ENCODE measurements around the gene C19orf25.
"Not testable (repeated sequence)": the region's sequence is repeated elsewhere in the genome, so short reads cannot be mapped to it uniquely, and the experiment has no call there.

C19orf25 gene

DNA sequence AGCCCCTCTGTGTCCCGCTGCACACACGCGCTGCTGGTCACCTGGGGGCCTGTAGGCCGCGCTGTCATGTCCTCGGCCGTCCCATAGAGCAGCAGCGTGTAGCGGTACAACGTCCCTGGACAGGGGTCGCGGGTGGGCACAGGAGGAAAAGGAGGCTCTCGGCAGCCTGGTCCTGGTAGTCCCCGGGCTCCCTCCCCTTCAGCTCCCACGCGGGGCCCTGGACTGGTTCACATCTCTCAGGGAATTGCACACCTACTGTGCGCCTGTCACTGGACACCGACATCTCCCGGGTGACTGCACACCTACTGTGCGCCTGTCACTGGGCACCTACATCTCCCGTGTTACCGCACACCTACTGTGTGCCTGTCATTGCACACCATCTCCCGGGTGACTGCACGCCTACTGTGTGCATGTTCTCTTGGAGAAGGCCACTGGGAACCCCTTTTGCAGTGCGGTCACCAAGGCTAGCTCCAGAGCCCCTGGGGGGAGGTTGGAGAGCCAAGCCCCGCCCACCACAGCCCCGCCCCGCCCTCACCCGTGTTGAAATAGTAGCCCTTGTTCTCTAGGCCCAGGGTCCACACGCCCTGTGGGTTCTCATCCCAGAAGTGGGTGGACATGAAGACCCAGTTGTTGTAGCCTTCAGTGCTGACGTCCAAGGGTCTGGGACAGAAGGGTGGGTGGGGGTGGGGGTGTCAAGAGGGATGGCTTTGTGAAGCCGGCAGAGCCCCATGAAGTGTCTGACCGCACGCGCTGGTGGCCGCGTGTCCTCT, 3.5 kb upstream of the C19orf25 start:
- no peak for ATAC-seq (ENCODE audit: insufficient read depth, low read depth)
- TF ChIP-seq, protein P1, sequence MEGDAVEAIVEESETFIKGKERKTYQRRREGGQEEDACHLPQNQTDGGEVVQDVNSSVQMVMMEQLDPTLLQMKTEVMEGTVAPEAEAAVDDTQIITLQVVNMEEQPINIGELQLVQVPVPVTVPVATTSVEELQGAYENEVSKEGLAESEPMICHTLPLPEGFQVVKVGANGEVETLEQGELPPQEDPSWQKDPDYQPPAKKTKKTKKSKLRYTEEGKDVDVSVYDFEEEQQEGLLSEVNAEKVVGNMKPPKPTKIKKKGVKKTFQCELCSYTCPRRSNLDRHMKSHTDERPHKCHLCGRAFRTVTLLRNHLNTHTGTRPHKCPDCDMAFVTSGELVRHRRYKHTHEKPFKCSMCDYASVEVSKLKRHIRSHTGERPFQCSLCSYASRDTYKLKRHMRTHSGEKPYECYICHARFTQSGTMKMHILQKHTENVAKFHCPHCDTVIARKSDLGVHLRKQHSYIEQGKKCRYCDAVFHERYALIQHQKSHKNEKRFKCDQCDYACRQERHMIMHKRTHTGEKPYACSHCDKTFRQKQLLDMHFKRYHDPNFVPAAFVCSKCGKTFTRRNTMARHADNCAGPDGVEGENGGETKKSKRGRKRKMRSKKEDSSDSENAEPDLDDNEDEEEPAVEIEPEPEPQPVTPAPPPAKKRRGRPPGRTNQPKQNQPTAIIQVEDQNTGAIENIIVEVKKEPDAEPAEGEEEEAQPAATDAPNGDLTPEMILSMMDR (IDR thresholded peaks at IDR 0.05; ENCODE audit: borderline replicate concordance, extremely low read depth, low read length, poor library complexity, severe bottlenecking) = no peak
- TF ChIP-seq EZH2 (IDR thresholded peaks at IDR 0.05; ENCODE audit: borderline replicate concordance, low read depth, low read length, severe bottlenecking) = no peak
- H3K9me3 ChIP-seq (ENCODE audit: insufficient read depth, low read length, severe bottlenecking) = no peaks in the 10 kb centered on the region

DNA sequence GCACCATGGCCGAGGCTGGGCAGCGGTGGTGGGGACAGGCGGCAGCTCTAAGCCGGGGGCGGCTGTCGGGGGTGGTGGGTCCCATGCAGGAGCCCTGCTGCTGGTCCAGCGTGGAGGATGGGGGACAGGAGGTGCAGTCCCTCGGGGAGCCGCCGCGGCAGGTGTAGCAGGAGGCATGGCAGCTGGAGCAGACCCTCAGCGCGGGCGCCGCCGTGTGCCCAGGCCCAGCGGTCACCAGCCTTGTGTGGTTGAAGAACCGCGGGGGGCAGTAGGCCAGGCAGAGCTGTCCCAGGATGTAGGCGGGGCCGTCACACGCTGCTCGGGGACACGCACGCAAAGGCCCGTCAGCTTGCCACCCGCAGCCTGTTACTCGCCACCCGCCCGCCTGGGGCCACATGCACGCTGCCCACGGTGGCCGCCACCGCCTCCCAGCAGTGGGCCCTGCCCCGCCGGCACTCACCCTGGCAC, 2.9 kb upstream of the C19orf25 start:
- Histone ChIP-seq H4K20me1 (ENCODE audit: insufficient read depth, low read length) (peaks cover 13% of the 10 kb centered on the region), H3K27ac (ENCODE audit: low read length) (no peak overlapping the region), H3K9me3 (ENCODE audit: insufficient read depth, low read length, severe bottlenecking) (no peaks in the 10 kb centered on the region), H2AFZ (ENCODE audit: low read depth, low read length) (no peak overlapping the region), H3K27me3 (ENCODE audit: insufficient read depth, low read length, poor library complexity) (no peaks in the 10 kb centered on the region), H3K79me2 (ENCODE audit: insufficient read depth, low read length) (peaks cover 21% of the 10 kb centered on the region), H3K4me1 (ENCODE audit: insufficient read depth, low read length) (peaks cover 23% of the 10 kb centered on the region), H3K36me3 (ENCODE audit: insufficient read depth, low read length) (peaks cover 4% of the 10 kb centered on the region), H3K9ac (ENCODE audit: low read depth, low read length) (no peak overlapping the region), H3K4me3 (ENCODE audit: low read depth in 1 of 2, low read length in 2 of 2) (no peak overlapping the region), H3K4me2 (ENCODE audit: insufficient read depth, low read length) (no peak overlapping the region)
- DNase-seq (no peak), ATAC-seq (ENCODE audit: insufficient read depth, low read depth) (no peak)
- TF ChIP-seq, protein P1 (IDR thresholded peaks at IDR 0.05; ENCODE audit: borderline replicate concordance, extremely low read depth, low read length, poor library complexity, severe bottlenecking) = no peak
- no peak for TF ChIP-seq EZH2 (IDR thresholded peaks at IDR 0.05; ENCODE audit: borderline replicate concordance, low read depth, low read length, severe bottlenecking)

More for the DNA sequence above, 3.5 kb upstream of the C19orf25 start:
- Histone ChIP-seq H3K79me2 (ENCODE audit: insufficient read depth, low read length) (peaks cover 15% of the 10 kb centered on the region), H4K20me1 (ENCODE audit: insufficient read depth, low read length) (peaks cover 8% of the 10 kb centered on the region), H3K36me3 (ENCODE audit: insufficient read depth, low read length) (peaks cover under 1% of the 10 kb centered on the region; the same call in 1 of the 2 replicates), H3K9ac (ENCODE audit: low read depth, low read length) (no peak overlapping the region), H2AFZ (ENCODE audit: low read depth, low read length) (no peak overlapping the region), H3K4me3 (ENCODE audit: low read depth in 1 of 2, low read length in 2 of 2) (no peak overlapping the region), H3K4me1 (ENCODE audit: insufficient read depth, low read length) (peaks cover 17% of the 10 kb centered on the region), H3K27me3 (ENCODE audit: insufficient read depth, low read length, poor library complexity) (no peaks in the 10 kb centered on the region), H3K27ac (ENCODE audit: low read length) (no peak overlapping the region), H3K4me2 (ENCODE audit: insufficient read depth, low read length) (no peak overlapping the region)
- DNase-seq = no peak

DNA sequence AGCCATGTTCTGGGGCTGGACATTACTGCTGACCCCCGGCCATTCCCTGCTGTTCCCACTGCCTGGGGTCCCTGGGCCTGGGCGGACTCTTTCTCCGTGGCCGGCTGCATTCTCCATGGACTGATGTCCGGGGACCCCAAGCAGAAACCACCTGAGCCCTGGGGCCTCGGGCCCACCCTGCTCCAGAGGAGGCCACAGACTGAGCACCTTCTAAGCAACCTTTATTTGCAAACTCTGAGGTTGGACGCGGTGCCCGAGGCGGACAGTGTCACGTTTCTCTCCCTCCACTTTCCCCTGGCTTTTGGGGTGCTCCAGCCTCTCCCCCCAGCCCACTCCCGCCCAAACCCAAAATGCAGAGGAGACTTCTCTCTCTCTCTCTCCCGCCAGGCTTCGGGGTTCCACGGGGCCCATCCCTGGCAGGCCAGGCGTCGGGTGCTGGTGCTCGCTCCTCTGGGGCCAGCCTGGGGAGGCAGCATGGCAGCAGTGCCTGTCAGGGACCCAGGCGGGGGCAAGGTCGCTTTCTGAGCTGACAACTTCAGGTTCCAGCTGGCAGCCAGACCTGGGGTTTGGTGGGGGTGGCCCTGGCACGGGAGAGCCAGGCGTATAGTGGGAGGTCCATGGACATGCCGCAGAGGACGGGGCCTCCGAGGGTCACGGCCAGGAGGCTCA, 2.3 kb upstream of the C19orf25 start:
- Histone ChIP-seq H3K27ac (ENCODE audit: low read length) (no peak overlapping the region), H3K4me3 (ENCODE audit: low read depth in 1 of 2, low read length in 2 of 2) (no peak overlapping the region), H3K79me2 (ENCODE audit: insufficient read depth, low read length) (peaks cover 25% of the 10 kb centered on the region), H3K27me3 (ENCODE audit: insufficient read depth, low read length, poor library complexity) (no peaks in the 10 kb centered on the region), H3K36me3 (ENCODE audit: insufficient read depth, low read length) (peaks cover 7% of the 10 kb centered on the region), H3K9ac (ENCODE audit: low read depth, low read length) (no peak overlapping the region), H3K9me3 (ENCODE audit: insufficient read depth, low read length, severe bottlenecking) (no peaks in the 10 kb centered on the region), H4K20me1 (ENCODE audit: insufficient read depth, low read length) (peaks cover 17% of the 10 kb centered on the region), H3K4me1 (ENCODE audit: insufficient read depth, low read length) (peaks cover 27% of the 10 kb centered on the region), H2AFZ (ENCODE audit: low read depth, low read length) (no peak overlapping the region), H3K4me2 (ENCODE audit: insufficient read depth, low read length) (no peak overlapping the region)
- ATAC-seq (ENCODE audit: insufficient read depth, low read depth) = no peak
- TF ChIP-seq, protein P1 (IDR thresholded peaks at IDR 0.05; ENCODE audit: borderline replicate concordance, extremely low read depth, low read length, poor library complexity, severe bottlenecking) = no peak
- no peak for TF ChIP-seq EZH2 (IDR thresholded peaks at IDR 0.05; ENCODE audit: borderline replicate concordance, low read depth, low read length, severe bottlenecking)
- no peak for DNase-seq

DNA sequence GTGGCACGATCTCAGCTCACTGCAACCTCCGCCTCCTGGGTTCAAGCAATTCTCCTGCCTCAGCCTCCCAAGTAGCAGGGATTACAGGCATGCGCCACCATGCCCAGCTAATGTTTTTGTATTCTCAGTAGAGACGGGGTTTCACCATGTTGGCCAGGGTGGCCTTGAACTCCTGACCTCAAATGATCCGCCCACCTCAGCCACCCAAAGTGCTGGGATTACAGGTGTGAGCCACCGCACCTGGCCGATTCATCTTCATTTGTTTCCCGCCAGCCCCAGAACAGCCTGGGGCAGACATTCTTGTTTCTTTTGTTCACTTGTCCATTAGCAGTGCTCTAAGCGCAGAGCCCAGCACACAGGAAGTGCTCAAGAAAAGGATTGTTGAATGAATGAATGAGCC, 2.0 kb downstream of the C19orf25 start:
- ATAC-seq (ENCODE audit: insufficient read depth, low read depth); H3K9me3 ChIP-seq (ENCODE audit: insufficient read depth, low read length, severe bottlenecking); H3K27me3 ChIP-seq (ENCODE audit: insufficient read depth, low read length, poor library complexity); H3K27ac ChIP-seq (ENCODE audit: low read length); H2AFZ ChIP-seq (ENCODE audit: low read depth, low read length); DNase-seq: not testable (repeated sequence)
- peaks cover 24% of the 10 kb centered on the region for H3K36me3 ChIP-seq (ENCODE audit: insufficient read depth, low read length)
- H3K4me3 ChIP-seq (ENCODE audit: low read depth in 1 of 2, low read length in 2 of 2) = peak overlapping the region in 1 of 2 experiments; percentile 98; a peak in 1 of 4 replicates
- peaks cover 60% of the 10 kb centered on the region for H4K20me1 ChIP-seq (ENCODE audit: insufficient read depth, low read length)
- H3K4me2 ChIP-seq (ENCODE audit: insufficient read depth, low read length) = peak overlapping the region; percentile 99
- H3K79me2 ChIP-seq (ENCODE audit: insufficient read depth, low read length) = peaks cover 45% of the 10 kb centered on the region
- H3K9ac ChIP-seq (ENCODE audit: low read depth, low read length) = peak overlapping the region; percentile 92; the same call in 1 of the 2 replicates
- H3K4me1 ChIP-seq (ENCODE audit: insufficient read depth, low read length) = peaks cover 31% of the 10 kb centered on the region
